Measurements from ENCODE around the gene ZBED2.

DNA sequence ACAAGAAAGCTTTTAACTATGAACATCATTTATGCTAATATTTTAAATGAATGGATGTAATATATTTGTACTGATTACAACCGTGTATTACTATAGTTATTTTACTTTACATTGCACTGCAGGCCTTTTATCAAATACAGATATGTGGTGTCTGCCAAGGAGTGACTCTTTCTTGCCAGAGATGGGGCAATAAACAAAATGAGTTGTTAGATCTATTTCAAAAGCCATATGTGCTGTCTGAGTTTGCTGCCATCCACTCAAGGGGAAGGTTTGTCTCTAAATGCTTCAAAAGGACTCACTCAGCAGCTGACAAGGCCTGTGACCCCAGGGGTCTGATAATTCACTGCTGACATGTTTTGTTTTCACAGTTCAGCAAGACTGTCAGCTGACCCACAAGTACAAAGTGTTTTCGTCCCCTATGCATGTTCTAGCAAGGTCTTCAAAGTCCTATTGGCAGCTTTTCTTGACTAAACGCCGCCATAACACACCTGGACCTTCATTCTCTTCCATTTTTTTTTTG, 41.3 kb upstream of the ZBED2 start:
- TF ChIP-seq, protein P1, sequence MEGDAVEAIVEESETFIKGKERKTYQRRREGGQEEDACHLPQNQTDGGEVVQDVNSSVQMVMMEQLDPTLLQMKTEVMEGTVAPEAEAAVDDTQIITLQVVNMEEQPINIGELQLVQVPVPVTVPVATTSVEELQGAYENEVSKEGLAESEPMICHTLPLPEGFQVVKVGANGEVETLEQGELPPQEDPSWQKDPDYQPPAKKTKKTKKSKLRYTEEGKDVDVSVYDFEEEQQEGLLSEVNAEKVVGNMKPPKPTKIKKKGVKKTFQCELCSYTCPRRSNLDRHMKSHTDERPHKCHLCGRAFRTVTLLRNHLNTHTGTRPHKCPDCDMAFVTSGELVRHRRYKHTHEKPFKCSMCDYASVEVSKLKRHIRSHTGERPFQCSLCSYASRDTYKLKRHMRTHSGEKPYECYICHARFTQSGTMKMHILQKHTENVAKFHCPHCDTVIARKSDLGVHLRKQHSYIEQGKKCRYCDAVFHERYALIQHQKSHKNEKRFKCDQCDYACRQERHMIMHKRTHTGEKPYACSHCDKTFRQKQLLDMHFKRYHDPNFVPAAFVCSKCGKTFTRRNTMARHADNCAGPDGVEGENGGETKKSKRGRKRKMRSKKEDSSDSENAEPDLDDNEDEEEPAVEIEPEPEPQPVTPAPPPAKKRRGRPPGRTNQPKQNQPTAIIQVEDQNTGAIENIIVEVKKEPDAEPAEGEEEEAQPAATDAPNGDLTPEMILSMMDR (IDR thresholded peaks at IDR 0.05) = no peak
- TF ChIP-seq POLR2A (IDR thresholded peaks at IDR 0.05) = no peak

All from lower leg skin (tissue), 3 donors.